ENCODE results near the gene TMEM179.

TMEM179 gene

DNA sequence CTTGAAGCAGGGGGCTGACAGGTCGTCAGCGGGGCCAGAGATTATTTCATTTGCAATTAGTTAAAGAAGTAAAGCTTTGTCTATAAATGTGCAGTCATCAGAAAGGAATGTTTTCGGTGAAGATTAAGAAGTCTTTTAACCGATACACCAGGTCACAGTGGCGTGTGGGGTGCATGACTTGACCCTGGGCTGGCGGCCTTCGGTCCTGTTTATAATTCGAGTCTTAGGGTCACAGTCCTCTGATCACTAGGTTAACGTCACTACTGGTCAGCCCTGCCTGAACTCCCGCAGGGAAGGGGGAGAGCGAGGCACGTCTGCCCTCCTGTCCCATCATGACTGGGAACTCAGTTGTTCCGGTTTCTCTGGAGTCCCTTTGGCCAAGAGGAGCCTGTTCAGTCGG, 30.0 kb downstream of the TMEM179 start:
- H3K27ac ChIP-seq (ENCODE audit: low read depth, low read length), result no peak overlapping the region
- H3K79me2 ChIP-seq (ENCODE audit: insufficient read depth, low read length), result no peaks in the 10 kb centered on the region
- no peak overlapping the region for H3K4me3 ChIP-seq (ENCODE audit: insufficient read depth, low read length, poor library complexity, severe bottlenecking)
- TF ChIP-seq, protein P1, sequence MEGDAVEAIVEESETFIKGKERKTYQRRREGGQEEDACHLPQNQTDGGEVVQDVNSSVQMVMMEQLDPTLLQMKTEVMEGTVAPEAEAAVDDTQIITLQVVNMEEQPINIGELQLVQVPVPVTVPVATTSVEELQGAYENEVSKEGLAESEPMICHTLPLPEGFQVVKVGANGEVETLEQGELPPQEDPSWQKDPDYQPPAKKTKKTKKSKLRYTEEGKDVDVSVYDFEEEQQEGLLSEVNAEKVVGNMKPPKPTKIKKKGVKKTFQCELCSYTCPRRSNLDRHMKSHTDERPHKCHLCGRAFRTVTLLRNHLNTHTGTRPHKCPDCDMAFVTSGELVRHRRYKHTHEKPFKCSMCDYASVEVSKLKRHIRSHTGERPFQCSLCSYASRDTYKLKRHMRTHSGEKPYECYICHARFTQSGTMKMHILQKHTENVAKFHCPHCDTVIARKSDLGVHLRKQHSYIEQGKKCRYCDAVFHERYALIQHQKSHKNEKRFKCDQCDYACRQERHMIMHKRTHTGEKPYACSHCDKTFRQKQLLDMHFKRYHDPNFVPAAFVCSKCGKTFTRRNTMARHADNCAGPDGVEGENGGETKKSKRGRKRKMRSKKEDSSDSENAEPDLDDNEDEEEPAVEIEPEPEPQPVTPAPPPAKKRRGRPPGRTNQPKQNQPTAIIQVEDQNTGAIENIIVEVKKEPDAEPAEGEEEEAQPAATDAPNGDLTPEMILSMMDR (IDR thresholded peaks at IDR 0.05; ENCODE audit: insufficient read depth, low read length, poor library complexity, severe bottlenecking), result no peak
- no peak for TF ChIP-seq EZH2phosphoT487 (conservative IDR thresholded peaks at IDR 0.05; ENCODE audit: low read length)
- no peaks in the 10 kb centered on the region for H3F3A ChIP-seq (ENCODE audit: insufficient read depth)
- no peak overlapping the region for H3K4me2 ChIP-seq (ENCODE audit: low read depth, low read length, poor library complexity, severe bottlenecking)
- no peaks in the 10 kb centered on the region for H3K9me3 ChIP-seq (ENCODE audit: insufficient read depth, low read length)
- no peak overlapping the region for H3K9ac ChIP-seq (ENCODE audit: low read length)
- H3K36me3 ChIP-seq (ENCODE audit: low read length), result no peaks in the 10 kb centered on the region
- H3K9me2 ChIP-seq (replicated peaks; ENCODE audit: insufficient read depth, low read length), result no peaks in the 10 kb centered on the region
- H2AFZ ChIP-seq (ENCODE audit: low read depth, low read length, severe bottlenecking), result no peak overlapping the region
- H4K20me1 ChIP-seq (ENCODE audit: low read depth, low read length), result no peaks in the 10 kb centered on the region
- no peaks in the 10 kb centered on the region for H3K27me3 ChIP-seq (ENCODE audit: low read length)

DNA sequence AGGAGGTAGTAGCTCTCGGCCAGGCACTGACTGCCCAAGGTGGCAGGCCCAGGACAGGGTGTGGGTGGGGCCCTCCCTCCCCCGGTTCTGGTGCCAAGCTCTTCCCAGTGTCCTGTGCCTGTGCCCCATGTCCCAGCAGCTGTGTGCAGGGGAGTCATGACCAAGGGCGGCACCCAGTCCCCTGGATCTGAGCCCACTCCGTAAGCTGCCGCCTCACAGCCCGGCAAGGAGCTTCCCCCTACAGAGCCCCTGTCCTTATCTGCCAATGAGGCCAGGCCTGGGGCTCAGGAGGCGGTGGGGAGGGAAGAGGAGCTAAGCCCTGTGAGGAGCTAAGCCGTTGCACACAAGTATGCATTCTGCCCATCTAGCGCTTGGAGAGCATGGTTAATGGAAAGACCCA, 30.6 kb downstream of the TMEM179 start:
- H3K9ac ChIP-seq (ENCODE audit: low read length), result no peak overlapping the region
- TF ChIP-seq EZH2phosphoT487 (conservative IDR thresholded peaks at IDR 0.05; ENCODE audit: low read length), result no peak
- TF ChIP-seq, protein P1 (IDR thresholded peaks at IDR 0.05; ENCODE audit: insufficient read depth, low read length, poor library complexity, severe bottlenecking), result no peak
- no peak overlapping the region for H3K4me3 ChIP-seq (ENCODE audit: insufficient read depth, low read length, poor library complexity, severe bottlenecking)
- no peak overlapping the region for H2AFZ ChIP-seq (ENCODE audit: low read depth, low read length, severe bottlenecking)
- H3K9me3 ChIP-seq (ENCODE audit: insufficient read depth, low read length), result no peaks in the 10 kb centered on the region
- H4K20me1 ChIP-seq (ENCODE audit: low read depth, low read length), result no peaks in the 10 kb centered on the region
- no peaks in the 10 kb centered on the region for H3K9me2 ChIP-seq (replicated peaks; ENCODE audit: insufficient read depth, low read length)
- no peaks in the 10 kb centered on the region for H3F3A ChIP-seq (ENCODE audit: insufficient read depth)
- no peaks in the 10 kb centered on the region for H3K79me2 ChIP-seq (ENCODE audit: insufficient read depth, low read length)
- H3K36me3 ChIP-seq (ENCODE audit: low read length), result no peaks in the 10 kb centered on the region
- no peak overlapping the region for H3K27ac ChIP-seq (ENCODE audit: low read depth, low read length)
- no peak overlapping the region for H3K4me2 ChIP-seq (ENCODE audit: low read depth, low read length, poor library complexity, severe bottlenecking)
- no peaks in the 10 kb centered on the region for H3K27me3 ChIP-seq (ENCODE audit: low read length)

DNA sequence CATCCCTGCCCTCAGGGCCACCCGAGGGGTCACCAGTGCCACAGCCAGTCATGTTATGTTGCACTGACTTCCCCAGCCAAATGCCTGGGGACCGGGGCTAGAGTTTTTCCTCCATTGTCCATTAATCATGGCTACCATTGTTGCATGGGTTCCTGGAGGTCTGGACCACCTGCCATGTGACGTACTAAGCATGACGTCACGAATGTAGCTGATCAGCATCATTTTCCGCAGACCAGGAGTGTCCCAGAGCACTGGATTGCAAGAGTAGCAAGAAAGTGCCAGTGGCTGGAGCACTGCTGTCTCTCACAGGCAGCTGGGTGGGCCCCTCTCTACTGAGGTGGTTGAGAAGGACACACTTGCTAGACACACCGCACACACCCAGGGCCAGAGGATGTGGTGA, 31.9 kb downstream of the TMEM179 start:
- Histone ChIP-seq H3K79me2 (ENCODE audit: insufficient read depth, low read length) (no peaks in the 10 kb centered on the region), H2AFZ (ENCODE audit: low read depth, low read length, severe bottlenecking) (no peak overlapping the region), H3K27ac (ENCODE audit: low read depth, low read length) (no peak overlapping the region), H3K9me3 (ENCODE audit: insufficient read depth, low read length) (no peaks in the 10 kb centered on the region), H3K36me3 (ENCODE audit: low read length) (no peaks in the 10 kb centered on the region), H3K9me2 (replicated peaks; ENCODE audit: insufficient read depth, low read length) (no peaks in the 10 kb centered on the region), H3K4me2 (ENCODE audit: low read depth, low read length, poor library complexity, severe bottlenecking) (no peak overlapping the region), H3K27me3 (ENCODE audit: low read length) (no peaks in the 10 kb centered on the region), H4K20me1 (ENCODE audit: low read depth, low read length) (no peaks in the 10 kb centered on the region), H3F3A (ENCODE audit: insufficient read depth) (no peaks in the 10 kb centered on the region), H3K9ac (ENCODE audit: low read length) (no peak overlapping the region), H3K4me3 (ENCODE audit: insufficient read depth, low read length, poor library complexity, severe bottlenecking) (no peak overlapping the region)
- TF ChIP-seq, protein P1 (IDR thresholded peaks at IDR 0.05; ENCODE audit: insufficient read depth, low read length, poor library complexity, severe bottlenecking), result no peak
- TF ChIP-seq EZH2phosphoT487 (conservative IDR thresholded peaks at IDR 0.05; ENCODE audit: low read length), result no peak

Data from SU-DHL-6 (cell line).